Smooth muscle cell of the pulmonary artery (primary cell): ENCODE data around the gene KDM6A. TPM values are rescaled to one million over a fixed set of nuclear protein-coding genes. Genes with fewer than 3 reads are reported as not detected.

Source experiments
- total RNA-seq: library from RNA; depleted of rRNA; stranded (reverse); fragments of >200 nt; gene quantifications from 2 replicates; pipeline ENCODE4 v1.2.3, GENCODE V29; 2014

Gene KDM6A
- 14.6 and 15.1 TPM in 2 replicates for total RNA-seq

GRCh38 chrX:44872821-44873414 lies at the start of gene KDM6A:
KDM6A (plus strand) TSS chrX:44873188; CDS start chrX:44873552, 364 bp downstream.

DNA sequence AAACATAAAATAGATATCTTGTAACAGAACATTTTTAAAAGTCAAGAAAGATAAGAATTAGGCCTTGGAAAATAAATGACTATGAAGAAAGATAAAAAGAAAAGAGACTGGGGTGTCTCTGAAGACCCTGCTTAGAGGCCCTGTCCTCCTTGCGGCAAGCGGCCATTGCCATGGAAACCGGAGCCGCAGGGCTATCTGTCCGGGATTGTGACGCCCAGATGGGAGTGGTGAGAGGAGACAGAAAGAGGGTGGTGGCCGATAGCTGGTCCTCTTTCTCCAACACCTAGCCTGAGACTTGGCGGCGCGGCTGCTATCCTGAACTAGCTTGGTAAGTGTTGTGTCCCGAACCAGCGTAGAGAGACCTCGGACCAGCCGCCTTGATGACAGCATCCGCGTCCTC lies 29.2 kb upstream of the KDM6A start, which contains the start of gene DUSP21:
TSS of gene DUSP21 (plus strand) at position 269 of the 400 bp plus-strand sequence. CDS start at position 381, 112 bp downstream.

Other genes starting within 250 kb of the KDM6A start
- not detected in 2 replicates for gene DUSP21, start 29.2 kb upstream of the KDM6A start, total RNA-seq